Motor neuron (in vitro differentiated cells): Measurements from ENCODE around the gene PRKCA. TPM values are rescaled to one million over a fixed set of nuclear protein-coding genes. Genes with fewer than 3 reads are reported as not detected.
"Not testable (repeated sequence)": the region's sequence is repeated elsewhere in the genome, so short reads cannot be mapped to it uniquely, and the experiment has no call there.

Source experiments
- ATAC-seq, 8 experiments: fragments of 200-7000 bp; cut with Tn5 transposase; replicated peaks in 6 of 8; 2 replicates each; pipeline ENCODE4 v1.8.0; 2021; ENCODE audit warnings: mild to moderate bottlenecking in 8 of 8, moderate library complexity in 8 of 8
- H3K27ac ChIP-seq, 2 donors: fragments of 250-450 bp; sonication (Bioruptor Pico); 2 replicates each; pipeline ENCODE4 v1.9.0; 2021; ENCODE audit warnings: antibody characterized with exemption in 2 of 2, mild to moderate bottlenecking in 2 of 2, moderate library complexity in 1 of 2
- H3K4me1 ChIP-seq, 2 donors: fragments of 250-450 bp; sonication (Bioruptor Pico); replicated peaks in 1 of 2; 2 replicates each; pipeline ENCODE4 v1.6.1; 2021; ENCODE audit warnings: antibody characterized with exemption in 2 of 2, mild to moderate bottlenecking in 2 of 2, moderate library complexity in 1 of 2
- H3K4me3 ChIP-seq, 5 donors: fragments of 250-450 bp; sonication (Bioruptor Pico); 2 replicates each; pipeline ENCODE4 v1.9.0; 2021; ENCODE audit warnings: antibody characterized with exemption in 5 of 5, mild to moderate bottlenecking in 5 of 5, moderate library complexity in 4 of 5
- WGBS, 10 experiments: fragments of 450-650 bp; shearing (Covaris generic); methylation state at CpG; one replicate each; pipeline ENCODE4 v1.0.0; 2022; 5-methylcytosine and 5-hydroxymethylcytosine counted together
- in situ Hi-C, 9 experiments: fragments of 400-800 bp; cut with MboI; loops; one replicate each; pipeline ENCODE4 v1.15.0; 2021; ENCODE audit warnings: low sequenced_read_pairs in 9 of 9, low pct_unique_long_range_greater_than_20kb in 2 of 9; ENCODE audit not compliant: unreplicated experiment in 9 of 9
- total RNA-seq, 8 experiments: library from RNA; unstranded; fragments of 300-600 nt; gene quantifications; 2 replicates each; pipeline versions ENCODE4 v1.2.3 to v1.2.4, GENCODE V29; 2022

PRKCA gene
- total RNA-seq, 8 experiments from 2014 or later, result 5.6 to 38.8 (median 8.7) TPM

DNA sequence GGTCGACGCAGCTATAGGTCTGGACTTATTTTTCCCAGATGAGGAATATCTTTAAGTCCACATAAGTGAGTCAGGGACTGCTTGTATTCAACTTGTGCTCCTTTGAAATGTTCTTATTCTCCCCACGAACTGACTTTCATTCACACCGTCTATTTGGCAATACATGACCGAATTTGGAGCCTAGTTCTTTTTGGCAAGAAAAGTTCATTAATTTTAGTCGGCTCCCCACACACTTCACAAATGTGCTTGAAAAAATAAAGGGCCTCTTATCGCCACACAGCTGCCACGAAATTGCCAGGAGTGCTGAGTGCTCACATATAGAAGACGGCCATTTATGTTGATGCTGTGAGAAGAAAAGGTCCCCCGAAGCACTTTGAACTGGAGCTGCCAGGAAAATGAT lies 152.6 kb downstream of the PRKCA start:
- 78 to 100% (median 90%) methylated on average over 1 to 8 of the region's 10 CpGs for WGBS, 10 experiments
- Histone ChIP-seq H3K27ac (no peak overlapping the region), H3K4me3 (no peak overlapping the region), H3K4me1 (no peaks in the 10 kb centered on the region)
- no peak for ATAC-seq
- in situ Hi-C loops, result no loop called here

- WGBS, 10 experiments, result 94 to 100% (median 100%) methylated on average over 1 to 2 of the region's 3 CpGs; no CpG with 5 or more reads in 5 of the 10 experiments
- H3K4me1 ChIP-seq, H3K4me3 ChIP-seq, H3K27ac ChIP-seq, in situ Hi-C loops, ATAC-seq: not testable (repeated sequence)
Measured at GRCh38 chr17:66457499-66457898, 155.1 kb downstream of the PRKCA start.

- in situ Hi-C loops, result no loop called here
- H3K27ac ChIP-seq, result no peak overlapping the region
Measured at GRCh38 chr17:66458782-66459181, 156.4 kb downstream of the PRKCA start.

DNA sequence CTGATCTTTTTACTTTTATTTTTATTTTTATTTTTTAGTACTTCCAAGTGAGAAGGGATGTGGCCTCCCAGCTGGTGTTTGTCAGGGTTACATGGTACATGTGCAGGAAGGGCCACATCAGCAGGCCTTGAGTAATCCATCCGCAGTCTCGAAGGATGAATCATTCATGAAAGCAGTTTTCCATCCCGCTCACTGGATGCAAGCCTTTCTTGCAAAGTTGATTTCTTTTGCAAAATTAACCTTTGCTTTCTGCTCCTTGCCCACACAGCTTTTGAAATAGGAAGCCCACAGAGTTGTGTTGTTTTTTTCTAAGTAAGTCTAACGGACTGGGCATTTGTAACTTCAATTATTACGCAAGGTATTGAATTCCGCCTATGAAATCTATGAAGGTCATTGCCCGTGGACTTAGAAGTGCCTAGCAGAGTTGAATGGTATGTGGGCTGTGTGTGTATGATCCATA lies 157.4 kb downstream of the PRKCA start:
- H3K4me3 ChIP-seq, result no peak overlapping the region
- no peaks in the 10 kb centered on the region for H3K4me1 ChIP-seq
- in situ Hi-C loops, result no loop called here
- WGBS, 10 experiments, result 13 to 95% (median 64%) methylated on average over 1 to 7 of the region's 7 CpGs
- ATAC-seq, result peak in 6 of 8 experiments; percentile 41 to 95 (median 78)
- no peak overlapping the region for H3K27ac ChIP-seq

More at GRCh38 chr17:66458782-66459181, 156.4 kb downstream of the PRKCA start:
- ATAC-seq, result no peak
- WGBS, 10 experiments, result 88 to 100% (median 100%) methylated on average over 1 to 4 of the region's 4 CpGs; no CpG with 5 or more reads in 1 of the 10 experiments
- Histone ChIP-seq H3K4me3 (no peak overlapping the region), H3K4me1 (no peaks in the 10 kb centered on the region)

DNA sequence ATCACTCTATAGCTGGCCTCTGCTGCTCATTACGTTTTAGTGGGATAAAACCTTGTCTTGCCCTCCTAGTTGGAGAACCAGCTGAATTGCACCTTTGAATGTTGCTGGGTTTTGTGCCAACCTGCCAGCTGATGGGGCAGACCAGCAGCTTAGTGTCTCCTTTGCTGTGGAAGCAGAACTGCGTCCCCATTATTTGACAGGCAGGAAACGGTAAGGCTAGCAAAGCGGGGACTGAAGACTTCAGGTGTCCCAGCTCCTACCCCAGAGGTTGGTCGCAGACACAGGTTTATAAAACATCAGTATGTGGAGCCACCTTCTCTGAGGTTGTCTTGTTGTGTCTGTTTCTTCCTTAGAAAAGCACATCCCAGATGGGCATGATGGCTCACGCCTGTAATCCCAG lies 158.1 kb downstream of the PRKCA start:
- WGBS, 10 experiments, result 20 to 100% (median 93%) methylated on average over 1 to 4 of the region's 6 CpGs; no CpG with 5 or more reads in 2 of the 10 experiments
- no peak for ATAC-seq
- H3K27ac ChIP-seq, result no peak overlapping the region
- in situ Hi-C loops, result no loop called here
- no peak overlapping the region for H3K4me3 ChIP-seq
- H3K4me1 ChIP-seq, result no peaks in the 10 kb centered on the region

GRCh38 chr17:66461343-66461995 lies 159.1 kb downstream of the PRKCA start:
- Histone ChIP-seq H3K4me1 (no peaks in the 10 kb centered on the region), H3K27ac (no peak overlapping the region), H3K4me3 (no peak overlapping the region)
- in situ Hi-C loops, result no loop called here
- ATAC-seq, result no peak
- WGBS, 10 experiments, result 65 to 98% (median 84%) methylated on average over 1 to 6 of the region's 7 CpGs; no CpG with 5 or more reads in 2 of the 10 experiments

DNA sequence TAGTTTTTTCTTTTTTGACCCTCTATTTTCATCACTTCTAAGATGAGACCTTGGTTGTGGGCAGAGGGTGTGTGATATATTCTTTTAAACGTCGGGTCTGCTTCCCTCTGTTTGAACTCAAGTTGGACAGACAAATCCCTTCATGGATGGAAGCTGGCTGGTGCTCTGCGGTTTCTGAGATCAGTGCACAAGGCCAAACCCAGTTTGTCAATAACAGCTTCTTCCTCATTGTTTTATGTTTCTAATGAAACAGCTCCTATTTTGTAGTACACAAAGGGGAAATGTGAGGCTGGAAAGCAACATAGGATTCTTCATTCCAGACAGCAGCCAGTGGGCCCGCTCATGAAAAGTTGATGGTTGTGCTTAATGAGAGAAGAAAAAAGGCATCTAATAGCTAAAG lies 159.6 kb downstream of the PRKCA start:
- WGBS, 10 experiments, result 80 to 100% (median 95%) methylated on average over 1 to 4 of the region's 4 CpGs; no CpG with 5 or more reads in 1 of the 10 experiments
- Histone ChIP-seq H3K27ac (no peak overlapping the region), H3K4me1 (no peaks in the 10 kb centered on the region), H3K4me3 (no peak overlapping the region)
- ATAC-seq, result no peak
- in situ Hi-C loops, result no loop called here

DNA sequence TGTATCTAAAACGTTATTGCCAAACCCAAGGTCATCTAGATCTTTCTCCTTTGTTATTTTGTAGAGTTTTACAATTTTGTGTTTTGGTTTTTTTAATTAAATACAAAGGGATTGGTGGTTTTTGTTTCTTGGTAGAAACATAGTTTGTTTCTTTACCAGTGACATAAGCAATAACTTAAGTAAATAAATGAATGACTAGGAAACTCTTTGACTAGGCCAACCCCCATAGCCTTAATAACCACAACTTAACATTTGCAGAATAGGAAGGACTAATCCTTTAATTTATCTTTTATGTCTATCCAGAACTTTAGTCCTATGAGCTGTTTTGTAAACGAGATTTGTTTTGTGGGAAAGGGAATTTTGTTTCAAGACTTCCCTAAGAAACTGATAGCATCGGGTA lies 162.5 kb downstream of the PRKCA start:
- H3K4me1 ChIP-seq, result peaks cover 5 to 10% of the 10 kb centered on the region in 2 donors

DNA sequence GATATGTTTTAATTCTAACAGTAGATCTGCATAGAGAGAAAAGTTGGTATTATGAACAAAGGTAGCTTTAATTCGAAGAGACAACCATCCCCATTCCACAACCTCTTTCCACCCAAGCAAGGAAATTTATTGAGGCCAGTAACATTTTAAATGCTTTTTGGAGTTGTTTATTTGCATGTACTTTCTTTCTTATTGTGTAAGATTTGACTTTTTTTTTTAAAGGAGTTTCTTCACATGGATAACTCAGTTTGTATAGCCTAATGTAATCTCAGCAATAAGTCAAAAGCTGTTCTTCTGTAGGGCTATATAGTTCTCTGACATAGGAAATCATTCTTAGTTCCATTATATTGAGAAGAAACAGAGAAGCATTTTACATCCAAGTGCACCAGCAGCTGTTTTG lies 163.3 kb downstream of the PRKCA start:
- Histone ChIP-seq H3K27ac (no peak overlapping the region), H3K4me1 (peaks cover 5 to 10% of the 10 kb centered on the region in 2 donors), H3K4me3 (no peak overlapping the region)
- no peak for ATAC-seq
- WGBS, 10 experiments, result 80 to 100% (median 95%) methylated on average over 1 of the region's 1 CpG; no CpG with 5 or more reads in 6 of the 10 experiments
- in situ Hi-C loops, result no loop called here

More for the DNA sequence above, 162.5 kb downstream of the PRKCA start:
- ATAC-seq, result no peak
- H3K4me3 ChIP-seq, result no peak overlapping the region
- H3K27ac ChIP-seq, result no peak overlapping the region
- in situ Hi-C loops, result no loop called here
- 40 to 100% (median 76%) methylated on average over 1 to 3 of the region's 3 CpGs; no CpG with 5 or more reads in 1 of the 10 experiments for WGBS, 10 experiments

DNA sequence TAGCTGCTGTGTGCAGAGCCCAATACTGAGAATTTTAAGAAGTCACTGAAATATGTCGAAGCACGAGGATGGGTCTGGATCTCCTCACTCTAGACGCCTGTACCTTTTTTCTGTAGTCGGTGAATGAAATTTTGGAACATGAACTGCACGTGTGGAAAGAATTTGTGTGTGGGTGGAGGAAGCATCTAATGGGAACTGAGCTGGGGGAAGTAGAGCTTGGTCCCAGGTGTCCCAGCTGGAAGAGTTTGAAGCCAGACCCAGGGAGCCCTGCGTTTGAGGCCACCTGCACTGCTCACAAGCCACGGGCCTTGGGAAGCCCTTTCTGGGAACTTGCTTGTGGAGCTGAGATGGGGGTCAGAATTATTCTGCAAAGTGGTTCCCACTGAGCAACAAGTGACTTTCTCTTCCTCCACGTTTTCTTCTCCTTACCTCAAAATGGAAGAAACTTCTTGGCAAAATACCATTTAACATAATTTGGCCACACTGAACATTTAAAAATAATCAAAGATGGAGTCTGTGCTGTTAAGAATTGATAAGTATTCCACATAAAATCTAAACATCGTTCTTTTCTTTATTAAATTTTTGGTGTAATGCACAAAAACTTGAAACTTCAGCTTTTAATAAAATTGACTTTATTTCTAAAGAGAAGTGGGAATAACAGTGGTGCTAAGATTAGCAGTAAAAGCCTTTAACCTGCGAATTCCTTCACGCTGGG lies 163.8 kb downstream of the PRKCA start:
- WGBS, 10 experiments, result 41 to 93% (median 86%) methylated on average over 2 to 8 of the region's 11 CpGs
- no peak overlapping the region for H3K27ac ChIP-seq
- ATAC-seq, result no peak
- in situ Hi-C loops, result no loop called here
- H3K4me1 ChIP-seq, result peaks cover 5 to 10% of the 10 kb centered on the region in 2 donors
- no peak overlapping the region for H3K4me3 ChIP-seq

DNA sequence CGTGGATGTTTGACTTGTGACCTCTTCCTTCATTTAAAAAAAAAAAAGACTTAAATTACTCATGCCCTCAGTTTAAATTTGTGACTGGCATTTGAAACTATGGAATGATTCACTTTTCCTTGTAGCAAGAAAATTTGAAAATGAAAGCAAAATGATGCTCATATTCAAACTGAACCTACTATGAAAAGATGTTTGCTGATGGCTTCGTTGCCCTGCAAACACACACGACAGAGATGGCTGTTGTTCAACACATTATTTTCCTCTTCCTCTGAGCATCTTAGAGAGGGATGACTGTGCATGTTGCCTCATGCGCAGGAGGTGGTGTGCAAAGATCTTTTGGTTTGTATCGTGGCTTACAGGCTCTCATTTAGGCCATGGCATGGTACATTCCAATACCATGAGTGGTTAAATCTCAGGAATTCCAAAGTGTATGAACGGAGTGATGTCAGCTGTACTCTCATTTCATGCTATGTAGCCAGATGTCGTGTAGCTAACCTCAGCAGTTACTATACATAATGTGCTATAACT lies 164.5 kb downstream of the PRKCA start:
- ATAC-seq, result peak; percentile 34 to 94 (median 78)
- Histone ChIP-seq H3K27ac (no peak overlapping the region), H3K4me3 (no peak overlapping the region), H3K4me1 (peaks cover 5 to 10% of the 10 kb centered on the region in 2 donors)
- WGBS, 10 experiments, result 2 to 86% (median 50%) methylated on average over 1 to 7 of the region's 7 CpGs
- in situ Hi-C loops, result no loop called here

GRCh38 chr17:66467766-66468165 lies 165.4 kb downstream of the PRKCA start:
- Histone ChIP-seq H3K27ac (no peak overlapping the region), H3K4me3 (no peak overlapping the region), H3K4me1 (peaks cover 5 to 10% of the 10 kb centered on the region in 2 donors)
- in situ Hi-C loops, result no loop called here
- WGBS, 10 experiments, result 53 to 100% (median 90%) methylated on average over 3 to 6 of the region's 6 CpGs; no CpG with 5 or more reads in 1 of the 10 experiments
- ATAC-seq, result no peak
